GM19397 (cell line): ENCODE results near the gene NXN.
"Not testable (repeated sequence)": the region's sequence is repeated elsewhere in the genome, so short reads cannot be mapped to it uniquely, and the experiment has no call there.

ENCODE experiments used
- ATAC-seq: cut with Tn5 transposase; IDR thresholded peaks from one replicate; pipeline ENCODE4 v1.9.1; 2021; ENCODE audit warnings: mild to moderate bottlenecking, moderate library complexity; ENCODE audit not compliant: unreplicated experiment

The NXN gene

DNA sequence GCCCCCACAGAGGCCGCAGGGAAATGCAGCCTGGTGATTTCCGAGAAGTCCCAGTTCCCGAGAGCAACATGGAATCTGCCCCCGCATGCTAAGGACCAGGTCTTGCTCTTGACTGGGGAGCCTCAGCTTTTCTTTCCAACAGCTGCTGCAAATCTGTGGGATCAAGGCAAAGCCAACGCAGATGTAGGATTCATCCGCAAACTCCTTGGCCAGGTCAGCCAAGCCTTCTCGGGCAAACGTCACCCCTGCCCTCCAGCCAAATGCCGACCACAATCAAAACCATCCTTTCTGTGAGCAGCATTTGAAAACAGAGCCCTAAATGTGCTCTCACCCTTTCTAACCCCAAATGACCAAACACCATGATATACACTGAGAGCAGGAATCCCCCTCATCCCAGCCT is 143.4 kb downstream of the NXN start:
- no peak for ATAC-seq

DNA sequence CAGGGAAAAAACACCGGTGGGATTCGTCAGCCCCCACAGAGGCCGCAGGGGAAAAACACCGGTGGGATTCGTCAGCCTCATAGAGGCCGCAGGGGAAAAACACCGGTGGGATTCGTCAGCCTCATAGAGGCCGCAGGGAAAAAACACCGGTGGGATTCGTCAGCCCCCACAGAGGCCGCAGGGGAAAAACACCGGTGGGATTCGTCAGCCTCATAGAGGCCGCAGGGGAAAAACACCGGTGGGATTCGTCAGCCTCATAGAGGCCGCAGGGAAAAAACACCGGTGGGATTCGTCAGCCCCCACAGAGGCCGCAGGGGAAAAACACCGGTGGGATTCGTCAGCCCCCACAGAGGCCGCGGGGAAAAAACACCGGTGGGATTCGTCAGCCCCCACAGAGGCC is 143.9 kb downstream of the NXN start:
- ATAC-seq, result not testable (repeated sequence)

DNA sequence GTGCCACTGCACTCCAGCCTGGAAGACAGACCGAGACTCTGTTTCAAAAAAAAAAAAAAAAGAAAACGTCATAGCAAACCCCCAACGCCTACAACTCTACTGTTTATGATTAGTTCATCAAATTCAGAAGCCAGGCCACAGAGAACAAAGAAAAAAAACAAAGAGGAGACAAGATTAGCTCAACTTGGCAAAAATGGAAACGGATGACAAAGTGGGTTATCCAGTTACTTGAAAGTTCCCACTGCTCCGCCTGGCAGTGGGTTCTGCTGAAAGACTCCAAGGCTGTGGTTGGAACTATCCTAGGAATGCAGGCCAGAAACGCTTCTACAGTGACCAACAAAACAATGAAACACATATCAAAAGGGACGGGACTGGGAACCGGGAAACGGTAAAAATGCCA is 144.3 kb downstream of the NXN start:
- ATAC-seq, result no peak

DNA sequence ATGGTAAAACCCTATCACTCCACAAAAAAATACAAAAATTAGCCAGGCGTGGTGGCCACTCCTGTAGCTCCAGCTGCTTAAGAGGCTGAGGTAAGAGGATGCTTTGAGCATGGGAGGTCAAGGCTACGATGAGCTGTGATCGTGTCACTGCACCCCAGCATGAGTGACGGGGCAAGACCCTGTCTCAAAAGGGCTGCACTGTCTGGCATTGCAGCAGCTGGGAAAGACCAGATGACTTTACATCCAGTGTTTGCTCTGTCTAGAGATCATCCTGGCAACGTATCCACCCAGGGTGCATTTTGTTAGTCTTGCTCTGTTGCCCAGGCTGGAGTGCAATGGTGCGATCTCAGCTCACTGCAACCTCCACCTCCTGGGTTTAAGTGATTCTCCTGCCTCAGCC is 145.4 kb downstream of the NXN start:
- no peak for ATAC-seq

DNA sequence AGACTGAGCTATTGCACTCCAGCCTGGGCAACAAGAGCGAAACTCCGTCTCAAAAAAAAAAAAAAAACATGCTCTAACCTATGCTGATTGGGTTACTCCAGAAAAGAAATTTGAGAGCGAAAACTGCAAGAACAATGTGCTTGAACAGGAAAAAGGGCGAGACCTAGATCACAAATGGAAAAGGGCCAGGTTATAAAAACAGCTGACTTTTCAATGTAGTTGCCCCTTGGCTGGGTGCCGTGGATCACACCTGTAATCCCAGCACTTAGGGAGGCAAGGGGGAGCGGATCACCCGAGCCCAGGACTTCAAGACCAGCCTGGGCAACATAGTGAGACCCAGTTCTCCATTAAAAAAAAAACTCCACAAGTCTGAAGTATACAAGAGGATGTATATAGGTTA is 148.6 kb downstream of the NXN start:
- no peak for ATAC-seq

DNA sequence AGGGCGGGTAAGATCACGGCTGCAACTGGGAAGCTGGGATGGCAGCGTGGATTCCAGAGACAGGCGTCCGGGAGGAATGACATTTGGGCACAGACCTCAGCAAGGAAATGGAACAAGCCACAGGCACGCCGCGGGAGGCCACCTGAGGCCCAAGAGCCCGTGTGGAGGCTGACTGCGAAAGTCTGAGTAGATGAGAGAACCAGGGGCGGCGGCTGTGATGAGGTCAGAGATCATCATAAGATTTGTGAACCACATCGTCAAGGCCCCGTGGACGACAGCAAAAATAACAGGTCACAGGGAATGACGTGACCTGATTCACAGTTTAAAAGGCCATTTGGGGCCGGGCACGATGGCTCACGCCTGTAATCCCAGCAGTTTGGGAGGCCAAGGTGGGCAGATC is 149.2 kb downstream of the NXN start:
- ATAC-seq, result no peak

GRCh38 chr17:829614-830013 is 150.0 kb downstream of the NXN start:
- ATAC-seq, result not testable (repeated sequence)

GRCh38 chr17:828761-829160 is 150.8 kb downstream of the NXN start:
- ATAC-seq, result no peak

GRCh38 chr17:826778-827177 is 152.8 kb downstream of the NXN start:
- no peak for ATAC-seq

GRCh38 chr17:825216-825615 is 154.4 kb downstream of the NXN start:
- ATAC-seq, result no peak

DNA sequence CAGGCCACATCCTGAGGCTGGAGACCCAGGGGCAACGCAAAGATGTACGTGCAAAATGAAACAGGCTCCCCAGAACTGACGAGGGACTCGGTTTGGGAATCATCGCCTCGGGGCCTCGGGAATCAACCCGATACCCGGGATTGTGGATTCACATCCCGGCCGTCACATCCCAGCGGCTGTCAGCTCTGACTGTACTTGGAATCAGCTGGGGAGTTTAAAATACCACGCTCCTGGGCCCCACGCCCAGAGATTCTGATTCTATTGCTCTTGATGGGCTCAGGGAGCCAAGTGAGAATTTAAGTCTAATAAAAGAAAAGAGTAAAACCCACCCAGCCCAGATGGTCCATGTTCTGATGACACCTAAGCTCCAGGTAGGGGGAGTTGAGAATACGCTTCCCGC is 155.2 kb downstream of the NXN start:
- ATAC-seq, result no peak

- no peak for ATAC-seq
These were observed 156.1 kb downstream of the NXN start for GRCh38 chr17:823501-823902.

DNA sequence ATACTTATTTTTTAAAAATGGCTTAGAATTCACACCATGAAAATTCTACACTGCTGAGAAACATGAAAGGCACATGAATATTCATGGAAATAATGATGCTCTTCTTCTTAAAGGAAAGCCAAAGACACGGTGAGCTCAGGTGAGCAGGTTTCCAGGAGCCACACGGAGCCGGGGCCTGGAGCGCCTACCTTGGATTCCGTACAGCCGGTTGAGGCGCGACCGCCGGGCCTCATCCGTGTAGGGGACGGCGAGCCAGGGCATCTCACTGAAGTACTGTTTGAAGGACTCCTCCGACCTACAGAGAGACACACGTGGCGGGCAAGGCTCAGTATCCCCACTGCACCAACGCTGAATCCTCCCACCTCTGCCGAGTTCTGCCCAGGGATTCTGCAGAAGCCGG is 160.3 kb downstream of the NXN start:
- no peak for ATAC-seq

- ATAC-seq, result no peak
These were observed 165.2 kb downstream of the NXN start for GRCh38 chr17:814371-814770.

DNA sequence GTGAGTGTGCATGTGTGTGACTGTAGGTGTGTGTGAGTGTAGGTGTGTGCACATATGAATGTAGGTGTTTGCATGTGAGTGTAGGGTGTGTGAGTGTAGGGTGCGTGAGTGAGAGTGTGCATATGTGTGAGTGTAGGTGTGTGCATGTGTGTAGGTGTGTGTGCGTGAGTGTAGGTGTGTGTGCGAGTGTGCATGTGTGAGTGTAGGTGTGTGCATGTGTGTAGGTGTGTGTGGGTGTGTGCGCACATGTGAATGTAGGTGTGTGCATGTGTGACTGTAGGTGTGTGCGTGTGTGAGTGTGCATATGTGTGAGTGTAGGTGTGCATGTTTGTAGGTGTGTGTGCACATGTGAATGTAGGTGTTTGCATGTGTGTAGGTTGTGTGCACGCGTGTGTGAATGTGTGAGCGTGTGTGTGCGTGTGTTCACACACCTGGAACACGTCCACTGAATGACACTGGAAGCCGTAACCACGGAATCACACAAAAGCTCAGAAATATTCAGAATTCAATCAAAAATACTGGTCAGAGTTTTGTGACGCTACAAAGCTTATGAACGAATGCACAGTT is 166.9 kb downstream of the NXN start:
- ATAC-seq, result no peak

DNA sequence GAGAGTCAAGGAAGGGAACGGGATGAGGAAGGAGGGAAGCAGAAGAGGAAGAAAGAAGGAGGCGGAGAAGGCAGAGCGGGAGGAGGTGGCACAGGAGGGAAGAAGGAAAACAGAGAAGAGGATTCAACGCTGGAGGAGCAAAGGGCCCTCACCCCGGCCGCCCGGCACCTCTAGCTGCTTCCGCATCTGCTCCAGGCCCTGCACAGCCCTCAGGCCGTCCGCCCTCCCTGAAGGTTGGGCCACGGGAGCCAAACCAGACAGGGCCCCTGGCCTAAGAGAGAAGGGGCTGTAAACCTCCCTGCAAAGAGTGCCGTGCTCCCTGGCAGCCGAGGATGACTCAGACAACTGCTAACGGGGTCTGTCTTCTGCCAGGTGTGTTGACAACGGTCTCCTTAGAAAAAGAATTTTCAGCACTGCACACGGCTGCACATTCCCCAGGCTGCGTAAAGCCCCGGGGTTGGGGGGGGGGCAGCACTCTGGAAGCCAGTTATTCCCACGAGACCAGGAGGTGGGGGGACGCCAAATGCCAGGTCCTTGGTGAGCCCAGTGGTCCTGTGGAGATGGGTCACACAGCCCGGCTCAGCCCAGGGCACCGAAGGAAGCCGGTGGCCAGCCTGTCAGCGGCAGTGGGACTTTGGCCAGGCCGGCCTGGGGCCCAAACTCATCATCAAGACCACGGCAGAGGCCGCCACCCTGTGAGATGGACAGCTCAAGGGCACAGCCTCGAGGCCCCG is 168.4 kb downstream of the NXN start:
- ATAC-seq, result no peak

DNA sequence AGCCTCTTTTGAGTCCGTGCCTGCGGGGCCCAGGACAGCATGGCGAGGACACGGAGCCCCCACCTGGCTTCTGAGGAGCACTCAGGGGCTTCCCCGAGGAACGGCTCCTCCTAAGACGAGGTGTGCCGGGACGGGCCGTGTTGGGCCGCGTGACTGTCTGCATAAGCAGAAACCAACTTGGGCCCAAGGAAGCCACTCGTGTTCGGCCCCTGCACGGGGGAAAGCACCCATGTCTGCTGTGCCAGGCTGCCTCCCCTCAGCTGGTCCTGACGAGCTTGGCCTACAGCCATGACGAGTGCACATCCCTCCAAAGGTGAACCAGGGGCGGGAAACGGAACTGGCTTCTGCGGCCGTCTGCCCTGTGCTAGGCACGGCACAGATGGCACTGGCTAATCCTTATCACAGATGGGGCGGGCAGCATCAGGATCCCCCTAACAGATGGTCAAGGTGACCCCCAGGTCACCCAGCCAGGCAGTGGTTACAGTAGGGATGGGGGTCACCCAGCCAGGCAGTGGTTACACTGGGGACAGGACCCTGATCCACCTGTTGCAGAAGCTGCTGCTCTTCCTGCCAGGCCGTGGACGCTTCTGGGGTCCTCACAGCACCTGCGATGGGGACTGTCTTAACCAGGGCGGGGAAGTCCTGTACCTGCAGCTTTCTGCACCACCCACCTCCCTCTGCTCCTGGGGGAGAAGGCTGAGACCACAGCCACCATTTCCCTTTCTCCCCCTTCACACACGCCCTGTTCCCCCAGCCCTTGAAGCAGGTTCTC is 171.9 kb downstream of the NXN start:
- no peak for ATAC-seq

GRCh38 chr17:806781-807522 is 172.6 kb downstream of the NXN start:
- no peak for ATAC-seq

- no peak for ATAC-seq
These were observed 173.2 kb downstream of the NXN start for GRCh38 chr17:806346-806745.

DNA sequence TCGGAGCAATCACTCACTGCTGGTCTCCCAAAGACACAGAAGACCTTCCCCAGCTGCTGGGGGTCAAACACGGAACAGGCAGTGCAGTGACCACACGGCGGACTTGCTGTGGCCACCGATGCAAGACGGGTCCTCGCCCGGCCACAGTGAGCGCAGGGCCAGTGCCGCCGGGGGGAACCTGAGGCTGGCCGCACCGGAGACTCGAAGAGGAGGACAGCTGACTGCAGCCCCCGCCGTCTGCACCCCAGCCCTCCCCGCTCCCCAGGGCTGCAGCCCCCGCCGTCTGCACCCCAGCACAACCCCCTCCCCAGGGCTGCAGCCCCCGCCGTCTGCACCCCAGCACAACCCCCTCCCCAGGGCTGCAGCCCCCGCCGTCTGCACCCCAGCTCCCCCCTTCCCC is 173.7 kb downstream of the NXN start:
- not testable (repeated sequence) for ATAC-seq
